IPS-NIHi11 (cell line): ENCODE measurements around the gene BEGAIN.

ENCODE experiments used
- DNase-seq: peaks from one replicate; pipeline ENCODE4 v3.0.0; 2012; ENCODE audit warnings: mixed read lengths, low spot score

BEGAIN gene

GRCh38 chr14:100601064-100601463, 13.8 kb upstream of the BEGAIN start:
- no peak for DNase-seq

- no peak for DNase-seq
Measured at GRCh38 chr14:100599981-100600380, 12.8 kb upstream of the BEGAIN start.

- DNase-seq: no peak
Measured at GRCh38 chr14:100594625-100594951, 7.4 kb upstream of the BEGAIN start.

GRCh38 chr14:100593751-100594624, 6.8 kb upstream of the BEGAIN start:
- DNase-seq: no peak

- DNase-seq: no peak
Measured at GRCh38 chr14:100592972-100593371, 5.8 kb upstream of the BEGAIN start.

- no peak for DNase-seq
Measured at GRCh38 chr14:100592461-100592891, 5.3 kb upstream of the BEGAIN start.

- no peak for DNase-seq
Measured at GRCh38 chr14:100591453-100592371, 4.5 kb upstream of the BEGAIN start.

GRCh38 chr14:100590726-100591452, 3.7 kb upstream of the BEGAIN start:
- no peak for DNase-seq

GRCh38 chr14:100589760-100590469, 2.7 kb upstream of the BEGAIN start:
- DNase-seq: no peak

- no peak for DNase-seq
Measured at GRCh38 chr14:100589071-100589759, 2.0 kb upstream of the BEGAIN start.

GRCh38 chr14:100588671-100589070, 1.5 kb upstream of the BEGAIN start:
- DNase-seq: no peak

- DNase-seq: no peak
Measured at GRCh38 chr14:100587763-100588411, 670 bp upstream of the BEGAIN start.

GRCh38 chr14:100586403-100587085, 673 bp downstream of the BEGAIN start:
- DNase-seq: peak; percentile 80

GRCh38 chr14:100586153-100586402, 1.1 kb downstream of the BEGAIN start:
- no peak for DNase-seq

GRCh38 chr14:100585448-100586152, 1.6 kb downstream of the BEGAIN start:
- no peak for DNase-seq

- DNase-seq: no peak
Measured at GRCh38 chr14:100584056-100585031, 2.9 kb downstream of the BEGAIN start.

GRCh38 chr14:100583245-100583644, 4.0 kb downstream of the BEGAIN start:
- DNase-seq: no peak

GRCh38 chr14:100582496-100583165, 4.6 kb downstream of the BEGAIN start:
- no peak for DNase-seq
